Breast epithelium (tissue), 4 donors: ENCODE results near the gene PRDM15. TPM values are rescaled to one million over a fixed set of nuclear protein-coding genes. Genes with fewer than 3 reads are reported as not detected.
A peak's percentile ranks its signal among the peaks of the same experiment; 100 is the strongest.

Experiments used
- DNase-seq, 2 donors: peaks; one replicate each; pipeline ENCODE4 v3.0.0-alpha.2; 2019; ENCODE audit warnings: low spot score in 2 of 2
- H3K27ac ChIP-seq, 2 donors: fragments of 200-600 bp; sonication (generic) in 1 of 2; one replicate each; pipeline ENCODE4 v1.5.1; 2016 to 2019; ENCODE audit warnings: mild to moderate bottlenecking in 1 of 2
- H3K27me3 ChIP-seq, 2 donors: fragments of 200-600 bp; sonication (generic) in 1 of 2; one replicate each; pipeline versions ENCODE4 v1.5.1 to v1.6.0; 2017 to 2019; ENCODE audit warnings: control low read depth in 1 of 2, mild to moderate bottlenecking in 1 of 2
- H3K36me3 ChIP-seq: fragments of 200-600 bp; one replicate; pipeline ENCODE4 v1.5.1; 2019
- H3K4me1 ChIP-seq, 2 donors: fragments of 200-600 bp; sonication (generic); one replicate each; pipeline ENCODE4 v1.5.1; 2016 to 2019; ENCODE audit warnings: control low read depth in 1 of 2
- H3K4me3 ChIP-seq, 3 donors: fragments of 200-600 bp; sonication (generic); 1 replicate in 2 of 3; 2 replicates in 1 of 3; pipeline ENCODE4 v1.5.1; 2016 to 2019; ENCODE audit warnings: mild to moderate bottlenecking in 3 of 3, moderate library complexity in 2 of 3
- H3K9me3 ChIP-seq, 2 donors: fragments of 200-600 bp; sonication (generic) in 1 of 2; one replicate each; pipeline ENCODE4 v1.5.1; 2016 to 2019; ENCODE audit warnings: control low read depth in 1 of 2
- POLR2A ChIP-seq: fragments of 450-650 bp; IDR thresholded peaks from one replicate; pipeline ENCODE4 v1.6.1; 2016; ENCODE audit warnings: antibody characterized with exemption, mild to moderate bottlenecking, moderate library complexity
- POLR2AphosphoS5 ChIP-seq, 3 donors: sonication (generic); formaldehyde crosslinking; IDR thresholded peaks; one replicate each; pipeline ENCODE4 v1.6.1; 2017; ENCODE audit warnings: antibody characterized with exemption in 3 of 3
- intact Hi-C: fragments of 100-400 bp; cut with DNase I; formaldehyde crosslinking; loops from one replicate; pipeline ENCODE4 v1.15.1; 2023; ENCODE audit warnings: low total_unique reads
- total RNA-seq, 3 donors: library from RNA; depleted of rRNA; stranded (reverse); fragments of >200 nt; gene quantifications; one replicate each; pipeline ENCODE4 v1.1.0, GENCODE V29; 2016
- TF ChIP-seq, protein P1 (sequence below), 3 donors: fragments of 450-650 bp; IDR thresholded peaks; one replicate each; pipeline ENCODE4 v1.5.1; 2016 to 2017; ENCODE audit warnings: antibody characterized with exemption in 3 of 3, mild to moderate bottlenecking in 3 of 3, moderate library complexity in 3 of 3

The PRDM15 gene
- total RNA-seq, 3 donors from 2014 or later, result 6.6 to 14.1 (median 9.2) TPM

DNA sequence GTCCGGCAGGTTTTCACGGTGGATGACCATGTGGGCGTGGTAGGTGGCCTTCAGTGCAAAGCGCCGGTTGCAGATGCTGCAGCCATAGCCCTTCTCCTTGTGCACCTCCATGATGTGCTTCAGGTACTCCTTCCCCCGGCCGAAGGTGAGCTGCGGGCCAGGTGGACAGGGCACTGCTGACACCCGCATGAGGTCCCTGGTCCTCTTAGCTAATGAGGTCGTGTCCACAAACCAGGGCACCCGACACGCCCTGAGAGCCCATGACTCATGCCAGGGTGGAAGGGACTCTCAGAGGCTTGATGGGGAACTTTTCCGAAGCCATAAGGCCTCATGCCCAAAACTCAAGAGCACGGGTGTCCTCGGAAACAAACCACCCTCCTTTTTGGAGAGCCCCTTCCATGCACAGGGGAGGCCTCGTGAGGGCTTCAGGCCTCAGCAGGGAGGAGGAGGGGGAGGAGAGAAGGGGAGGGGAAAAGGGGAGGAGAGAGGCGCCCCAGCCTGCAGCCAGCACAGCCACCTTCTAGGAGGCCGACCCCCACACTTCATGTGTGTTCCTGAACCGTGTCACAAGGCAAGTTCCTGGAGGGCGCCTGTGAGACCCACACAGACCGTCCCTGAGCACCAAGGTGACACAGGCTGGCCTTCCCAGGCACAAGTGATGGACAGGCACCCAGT is 57.9 kb downstream of the PRDM15 start:
- Histone ChIP-seq H3K9me3 (no peaks in the 10 kb centered on the region), H3K4me3 (no peak overlapping the region), H3K36me3 (no peaks in the 10 kb centered on the region), H3K4me1 (no peaks in the 10 kb centered on the region), H3K27me3 (no peaks in the 10 kb centered on the region), H3K27ac (no peak overlapping the region)
- intact Hi-C loops, result loop anchor here (10.0 kb wide), 1 partner anchor 994 kb away; no protein-coding TSS in a partner anchor
- TF ChIP-seq, protein P1, sequence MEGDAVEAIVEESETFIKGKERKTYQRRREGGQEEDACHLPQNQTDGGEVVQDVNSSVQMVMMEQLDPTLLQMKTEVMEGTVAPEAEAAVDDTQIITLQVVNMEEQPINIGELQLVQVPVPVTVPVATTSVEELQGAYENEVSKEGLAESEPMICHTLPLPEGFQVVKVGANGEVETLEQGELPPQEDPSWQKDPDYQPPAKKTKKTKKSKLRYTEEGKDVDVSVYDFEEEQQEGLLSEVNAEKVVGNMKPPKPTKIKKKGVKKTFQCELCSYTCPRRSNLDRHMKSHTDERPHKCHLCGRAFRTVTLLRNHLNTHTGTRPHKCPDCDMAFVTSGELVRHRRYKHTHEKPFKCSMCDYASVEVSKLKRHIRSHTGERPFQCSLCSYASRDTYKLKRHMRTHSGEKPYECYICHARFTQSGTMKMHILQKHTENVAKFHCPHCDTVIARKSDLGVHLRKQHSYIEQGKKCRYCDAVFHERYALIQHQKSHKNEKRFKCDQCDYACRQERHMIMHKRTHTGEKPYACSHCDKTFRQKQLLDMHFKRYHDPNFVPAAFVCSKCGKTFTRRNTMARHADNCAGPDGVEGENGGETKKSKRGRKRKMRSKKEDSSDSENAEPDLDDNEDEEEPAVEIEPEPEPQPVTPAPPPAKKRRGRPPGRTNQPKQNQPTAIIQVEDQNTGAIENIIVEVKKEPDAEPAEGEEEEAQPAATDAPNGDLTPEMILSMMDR (IDR thresholded peaks at IDR 0.05), result no peak
- TF ChIP-seq POLR2A (no peak), POLR2AphosphoS5 (IDR thresholded peaks at IDR 0.05) (no peak)
- peak in 1 of 2 donors; percentile 46 for DNase-seq

DNA sequence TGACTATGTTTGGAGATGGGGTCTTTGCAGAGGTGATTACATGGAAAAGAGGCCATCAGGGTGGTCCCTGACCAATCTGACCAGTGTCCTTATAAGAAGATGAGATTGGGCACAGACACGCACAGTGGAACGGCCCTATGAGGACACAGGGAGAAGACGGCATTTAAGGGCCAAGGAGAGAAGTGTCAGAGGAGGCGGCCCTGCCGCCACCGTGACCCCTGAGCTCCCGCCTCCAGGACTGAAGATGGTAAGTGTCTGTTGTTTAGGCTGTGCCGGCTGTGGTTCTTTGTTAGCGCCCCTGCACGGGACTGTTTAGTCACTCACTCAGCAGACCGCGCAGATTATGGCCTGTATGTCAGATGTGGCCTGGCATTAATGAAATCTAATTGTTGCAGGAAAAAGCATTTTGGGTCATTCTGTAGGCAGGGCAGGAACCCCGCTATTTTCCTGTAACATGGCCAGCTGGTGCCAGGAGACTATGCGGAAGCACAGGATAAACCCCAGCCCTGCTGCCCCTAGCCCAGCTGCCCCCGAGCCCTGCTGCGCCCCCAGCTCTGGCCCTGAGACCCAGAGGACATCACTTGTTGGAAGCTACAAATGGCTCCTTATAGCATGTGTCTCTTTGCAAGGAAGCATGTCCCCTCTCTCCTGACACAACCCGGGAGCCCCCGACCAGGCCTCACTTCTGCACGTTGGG is 58.6 kb downstream of the PRDM15 start:
- no peak for DNase-seq
- Histone ChIP-seq H3K36me3 (no peaks in the 10 kb centered on the region), H3K4me1 (no peaks in the 10 kb centered on the region), H3K27ac (no peak overlapping the region), H3K4me3 (no peak overlapping the region), H3K9me3 (no peaks in the 10 kb centered on the region), H3K27me3 (no peaks in the 10 kb centered on the region)
- intact Hi-C loops, result loop anchor here (10.0 kb wide), 1 partner anchor 994 kb away; no protein-coding TSS in a partner anchor
- TF ChIP-seq, protein P1 (IDR thresholded peaks at IDR 0.05), result no peak
- TF ChIP-seq POLR2A, result no peak
- no peak for TF ChIP-seq POLR2AphosphoS5 (IDR thresholded peaks at IDR 0.05)

DNA sequence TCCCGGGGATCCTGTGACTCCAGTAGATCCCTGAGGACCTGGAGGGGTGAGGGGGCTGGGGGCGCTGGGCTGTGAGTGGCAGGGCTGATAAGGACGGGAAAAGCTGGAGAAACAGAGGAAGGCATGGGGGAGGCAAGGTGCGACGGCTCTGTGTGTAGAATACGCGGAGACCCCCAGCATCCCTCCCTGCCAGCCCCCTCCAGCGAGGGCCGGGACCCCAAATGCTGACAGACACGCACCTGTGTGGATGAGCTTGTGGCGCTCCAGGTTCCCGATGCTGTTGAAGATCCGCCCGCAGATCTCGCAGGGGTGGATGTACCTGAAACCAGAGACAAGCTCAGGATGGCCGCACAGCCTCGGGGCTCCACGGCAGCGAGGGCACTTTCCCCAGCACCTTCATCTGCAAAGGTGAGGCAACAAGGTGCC is 59.3 kb downstream of the PRDM15 start:
- Histone ChIP-seq H3K36me3 (no peaks in the 10 kb centered on the region), H3K4me1 (no peaks in the 10 kb centered on the region), H3K9me3 (no peaks in the 10 kb centered on the region), H3K4me3 (no peak overlapping the region), H3K27ac (no peak overlapping the region), H3K27me3 (no peaks in the 10 kb centered on the region)
- TF ChIP-seq POLR2A (no peak), POLR2AphosphoS5 (IDR thresholded peaks at IDR 0.05) (no peak)
- TF ChIP-seq, protein P1 (IDR thresholded peaks at IDR 0.05), result no peak
- no peak for DNase-seq
- intact Hi-C loops, result loop anchor here (10.0 kb wide), 1 partner anchor 995 kb away; no protein-coding TSS in a partner anchor

DNA sequence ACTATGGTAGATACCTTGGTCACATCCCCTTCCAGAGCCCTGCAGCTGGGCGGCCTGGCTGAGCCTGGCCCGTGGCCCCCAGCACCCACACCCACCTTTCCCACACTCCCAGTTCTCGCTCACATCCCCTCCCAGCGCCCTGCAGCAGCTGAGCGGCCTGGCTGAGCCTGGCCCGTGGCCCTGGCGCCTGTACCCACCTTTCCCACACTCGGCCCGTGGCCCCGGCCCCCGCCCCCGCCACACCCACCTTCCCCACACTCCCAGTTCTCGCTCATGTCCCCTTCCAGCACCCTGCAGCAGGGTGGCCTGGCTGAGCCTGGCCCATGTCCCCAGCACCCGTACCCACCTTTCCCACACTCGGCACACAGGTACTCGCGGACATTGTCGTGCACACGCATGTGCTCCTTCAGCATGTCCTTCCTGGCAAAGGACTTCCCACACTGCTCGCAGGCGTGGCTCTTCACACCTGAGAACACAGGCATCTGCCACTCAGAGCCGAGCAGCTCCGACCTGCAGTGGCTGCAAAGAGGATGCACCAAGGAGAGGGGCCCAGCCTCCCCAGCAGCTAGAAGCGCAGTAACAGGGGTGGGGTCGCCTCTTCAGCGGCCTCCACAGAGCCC is 59.8 kb downstream of the PRDM15 start:
- H3K4me3 ChIP-seq, result no peak overlapping the region
- no peak for DNase-seq
- no peaks in the 10 kb centered on the region for H3K36me3 ChIP-seq
- H3K9me3 ChIP-seq, result no peaks in the 10 kb centered on the region
- no peaks in the 10 kb centered on the region for H3K27me3 ChIP-seq
- no peak overlapping the region for H3K27ac ChIP-seq
- TF ChIP-seq POLR2AphosphoS5 (IDR thresholded peaks at IDR 0.05) (no peak), POLR2A (no peak)
- TF ChIP-seq, protein P1 (IDR thresholded peaks at IDR 0.05), result no peak
- intact Hi-C loops, result no loop called here
- H3K4me1 ChIP-seq, result no peaks in the 10 kb centered on the region
